Measurements from ENCODE around the gene ASGR1. TPM values are rescaled to one million over a fixed set of nuclear protein-coding genes. Genes with fewer than 3 reads are reported as not detected.

Gene ASGR1
- total RNA-seq, 2 donors from 2014 or later = 1.9 to 5.4 TPM

- peak; percentile 68 for ATAC-seq (ENCODE audit: insufficient number of reproducible peaks, low FRiP score, low read depth)
- H3K4me1 ChIP-seq (ENCODE audit: control insufficient read depth in 1 of 2, low read depth in 2 of 2) = peaks cover 0 to 8% of the 10 kb centered on the region in 2 donors
Observed at GRCh38 chr17:7204828-7205461, 25.8 kb upstream of the ASGR1 start.

GRCh38 chr17:7204336-7204735 lies 25.2 kb upstream of the ASGR1 start:
- ATAC-seq (ENCODE audit: insufficient number of reproducible peaks, low FRiP score, low read depth) (peak; percentile 46), DNase-seq (ENCODE audit: low spot score) (no peak)
- Histone ChIP-seq H3K36me3 (peaks cover 9% of the 10 kb centered on the region), H3K27ac (peak overlapping the region in 1 of 2 donors; percentile 42), H3K4me3 (peak overlapping the region; percentile 78), H3K27me3 (replicated peaks; ENCODE audit: insufficient read depth) (no peaks in the 10 kb centered on the region), H3K9me3 (no peaks in the 10 kb centered on the region), H3K4me1 (ENCODE audit: control insufficient read depth in 1 of 2, low read depth in 2 of 2) (peaks cover 0 to 8% of the 10 kb centered on the region in 2 donors)
- no peak for TF ChIP-seq CTCF (IDR thresholded peaks at IDR 0.05)

More at GRCh38 chr17:7204828-7205461, 25.8 kb upstream of the ASGR1 start:
- no peak for TF ChIP-seq CTCF (IDR thresholded peaks at IDR 0.05)
- peak overlapping the region; percentile 78 for H3K4me3 ChIP-seq
- no peaks in the 10 kb centered on the region for H3K27me3 ChIP-seq (replicated peaks; ENCODE audit: insufficient read depth)
- peak; percentile 56 for DNase-seq (ENCODE audit: low spot score)
- H3K9me3 ChIP-seq = no peaks in the 10 kb centered on the region
- H3K36me3 ChIP-seq = peaks cover 9% of the 10 kb centered on the region
- peak overlapping the region in 1 of 2 donors; percentile 42 for H3K27ac ChIP-seq

- no peak for DNase-seq (ENCODE audit: low spot score)
- Histone ChIP-seq H3K4me1 (ENCODE audit: control insufficient read depth in 1 of 2, low read depth in 2 of 2) (peaks cover 0 to 8% of the 10 kb centered on the region in 2 donors), H3K9me3 (no peaks in the 10 kb centered on the region), H3K27me3 (replicated peaks; ENCODE audit: insufficient read depth) (no peaks in the 10 kb centered on the region), H3K4me3 (no peak overlapping the region), H3K27ac (no peak overlapping the region), H3K36me3 (peaks cover 9% of the 10 kb centered on the region)
- TF ChIP-seq CTCF (IDR thresholded peaks at IDR 0.05) = no peak
- ATAC-seq (ENCODE audit: insufficient number of reproducible peaks, low FRiP score, low read depth) = no peak
Observed at GRCh38 chr17:7203391-7203790, 24.2 kb upstream of the ASGR1 start.

- Histone ChIP-seq H3K4me1 (ENCODE audit: control insufficient read depth in 1 of 2, low read depth in 2 of 2) (no peaks in the 10 kb centered on the region), H3K36me3 (peaks cover 38% of the 10 kb centered on the region), H3K9me3 (no peaks in the 10 kb centered on the region), H3K27me3 (replicated peaks; ENCODE audit: insufficient read depth) (no peaks in the 10 kb centered on the region), H3K27ac (no peak overlapping the region), H3K4me3 (no peak overlapping the region)
- DNase-seq (ENCODE audit: low spot score) = no peak
- no peak for TF ChIP-seq CTCF (IDR thresholded peaks at IDR 0.05)
- no peak for ATAC-seq (ENCODE audit: insufficient number of reproducible peaks, low FRiP score, low read depth)
Observed at GRCh38 chr17:7196651-7197401, 17.7 kb upstream of the ASGR1 start.

- DNase-seq (ENCODE audit: low spot score) (no peak), ATAC-seq (ENCODE audit: insufficient number of reproducible peaks, low FRiP score, low read depth) (no peak)
- no peak for TF ChIP-seq CTCF (IDR thresholded peaks at IDR 0.05)
- H3K4me3 ChIP-seq = no peak overlapping the region
- H3K9me3 ChIP-seq = no peaks in the 10 kb centered on the region
- H3K36me3 ChIP-seq = peaks cover 41% of the 10 kb centered on the region
- no peaks in the 10 kb centered on the region for H3K4me1 ChIP-seq (ENCODE audit: control insufficient read depth in 1 of 2, low read depth in 2 of 2)
- H3K27ac ChIP-seq = no peak overlapping the region
- no peaks in the 10 kb centered on the region for H3K27me3 ChIP-seq (replicated peaks; ENCODE audit: insufficient read depth)
Observed at GRCh38 chr17:7195971-7196370, 16.8 kb upstream of the ASGR1 start.

All from thoracic aorta (tissue), 2 donors.